Fibroblast of gingiva (primary cell): ENCODE measurements around the gene KRTAP12-3.
"Not testable (repeated sequence)": the region's sequence is repeated elsewhere in the genome, so short reads cannot be mapped to it uniquely, and the experiment has no call there.

Source experiments
- DNase-seq: peaks from one replicate; pipeline ENCODE4 v3.0.0-alpha.2; 2011; ENCODE audit warnings: low read depth

Gene KRTAP12-3

DNA sequence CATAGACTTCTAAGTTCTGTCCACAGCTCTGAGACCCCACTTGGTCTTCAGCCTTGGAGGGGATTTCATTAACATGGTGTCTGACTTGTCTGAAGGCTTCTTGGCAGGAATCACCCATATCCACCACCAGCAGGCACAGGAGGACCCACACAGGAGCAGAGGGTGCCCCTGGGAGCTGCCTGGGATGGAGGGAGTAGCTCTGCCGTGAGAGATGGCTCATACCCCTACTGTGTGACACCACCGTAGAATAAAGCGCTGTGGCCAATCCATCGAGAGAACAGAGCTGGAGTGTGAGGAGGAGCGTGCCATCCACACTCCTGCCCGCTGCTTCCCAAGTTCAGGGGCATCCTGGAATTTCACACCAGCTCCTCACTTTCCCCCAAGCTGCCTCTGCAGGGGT, 27.3 kb downstream of the KRTAP12-3 start:
- not testable (repeated sequence) for DNase-seq

DNA sequence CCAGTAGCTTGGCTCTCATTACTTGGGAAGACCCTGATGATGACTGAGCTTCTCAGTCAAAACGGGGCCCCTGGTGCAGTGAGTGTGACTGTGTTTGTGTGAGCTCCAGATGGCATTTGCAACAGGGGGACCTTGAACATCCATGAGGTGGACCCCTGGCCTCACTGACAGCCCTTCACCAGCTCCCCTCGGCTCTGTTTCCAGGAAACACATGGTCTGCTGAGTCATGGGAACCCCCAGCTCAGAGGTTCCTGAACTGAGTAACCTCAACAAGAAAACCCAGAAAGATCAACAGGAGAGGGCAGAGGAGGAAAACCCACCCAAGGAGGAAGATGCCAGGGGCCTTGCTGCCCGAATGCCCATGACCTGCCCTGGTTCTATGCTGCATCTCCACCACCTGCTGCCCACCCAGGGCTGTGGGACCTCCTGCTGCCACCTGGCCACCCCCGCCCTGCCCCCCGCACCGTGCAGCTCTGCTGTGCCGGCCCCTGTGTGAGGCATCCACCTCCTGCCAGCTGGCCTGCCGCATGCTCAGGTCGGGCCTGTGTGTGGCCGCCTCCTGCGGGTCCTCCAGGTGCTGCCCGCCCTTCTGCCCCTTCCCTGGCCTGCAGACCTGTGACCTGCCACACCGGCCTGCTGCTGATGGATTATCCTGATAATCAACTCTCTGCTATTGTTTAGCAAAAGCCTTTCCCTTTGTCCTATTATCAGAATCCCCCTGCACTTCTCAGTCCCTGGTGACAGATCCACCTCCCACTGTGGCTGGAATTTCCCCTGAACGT, 28.5 kb downstream of the KRTAP12-3 start:
- no peak for DNase-seq

DNA sequence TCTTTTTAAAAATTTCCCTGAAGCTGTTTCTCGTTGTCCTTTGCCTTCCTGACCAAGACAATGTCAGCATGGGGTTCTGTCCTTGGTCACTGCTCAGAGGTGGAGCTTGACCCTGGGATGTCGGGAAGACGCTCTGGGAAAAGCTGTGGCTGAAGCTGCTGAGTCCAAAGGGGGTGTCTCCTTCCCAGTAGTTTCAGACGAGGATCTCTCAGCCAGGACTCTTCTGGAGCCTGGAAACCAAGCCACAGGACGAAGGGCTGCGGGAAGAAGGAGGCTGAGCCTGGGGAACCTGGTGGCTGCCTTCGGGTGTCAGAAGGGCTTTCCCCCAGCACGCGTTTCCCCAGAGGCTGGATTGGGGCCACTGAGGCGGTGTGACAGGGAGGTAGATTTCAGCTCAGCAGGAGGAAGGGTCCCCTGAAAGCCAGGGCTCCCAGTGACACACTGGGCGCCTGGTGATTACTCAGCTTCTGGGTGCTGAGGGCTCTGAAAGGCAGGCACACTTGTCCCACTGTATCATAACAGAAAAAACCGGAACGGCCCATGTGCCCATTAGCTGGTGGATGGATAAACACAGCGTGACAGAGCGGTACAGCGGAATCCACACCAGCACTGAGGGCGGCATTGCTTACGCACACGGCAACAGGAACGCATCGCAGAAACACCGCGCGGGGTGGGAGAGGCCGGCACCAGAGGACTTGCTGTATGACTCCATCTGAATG, 29.3 kb downstream of the KRTAP12-3 start:
- no peak for DNase-seq

DNA sequence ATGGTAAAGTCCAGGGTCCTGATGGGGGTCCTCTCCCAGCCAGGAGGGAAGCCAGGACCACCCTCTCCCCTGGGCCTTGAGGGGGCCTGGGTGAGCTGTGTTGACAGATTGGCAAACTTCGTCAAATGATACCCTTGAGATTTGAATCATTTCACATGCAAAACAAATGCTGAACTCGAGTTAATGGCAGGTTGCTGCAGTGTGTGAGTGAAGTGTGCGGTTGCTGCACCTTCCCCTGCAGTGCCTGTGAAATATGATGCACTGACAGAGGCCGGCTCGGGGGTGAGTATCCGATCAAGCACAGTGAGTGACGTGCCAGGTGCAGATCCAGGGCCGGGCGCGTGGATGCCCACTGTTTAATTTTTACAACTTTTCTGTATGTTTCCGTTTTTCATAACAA, 29.9 kb downstream of the KRTAP12-3 start:
- DNase-seq: no peak

DNA sequence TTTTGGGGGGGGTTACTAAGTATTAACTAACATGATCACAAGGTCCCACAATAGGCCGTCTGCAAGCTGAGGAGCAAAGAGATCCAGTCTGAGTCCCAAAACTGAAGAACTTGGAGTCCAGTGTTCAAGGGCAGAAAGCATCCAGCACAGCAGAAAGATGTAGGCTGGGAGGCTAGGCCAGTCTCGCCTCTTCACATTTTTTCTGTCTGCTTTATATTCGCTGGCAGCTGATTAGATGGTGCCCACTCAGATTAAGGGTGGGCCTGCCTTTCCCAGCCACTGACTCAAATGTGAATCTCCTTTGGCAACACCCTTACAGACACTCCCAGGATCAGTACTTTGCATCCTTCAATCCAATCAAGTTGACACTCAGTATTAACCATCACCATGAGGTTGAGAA, 32.0 kb downstream of the KRTAP12-3 start:
- DNase-seq: not testable (repeated sequence)

DNA sequence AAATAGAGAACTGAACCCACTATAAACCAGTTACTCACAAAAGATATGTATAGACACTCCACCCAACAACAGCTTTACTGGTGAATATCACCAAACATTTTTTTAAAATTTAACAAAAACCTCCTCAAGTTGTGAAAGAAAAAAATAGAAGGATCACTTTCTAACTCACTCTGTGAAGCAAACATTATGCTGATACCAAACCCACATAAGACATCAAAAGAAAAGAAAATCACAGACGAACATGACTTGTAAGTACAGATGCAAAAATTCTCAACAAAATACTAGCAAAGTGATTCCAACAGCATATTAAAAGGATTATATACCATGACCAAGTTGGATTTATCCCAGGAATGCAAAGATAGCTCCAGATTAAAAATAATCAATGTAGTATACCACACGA, 34.0 kb downstream of the KRTAP12-3 start:
- DNase-seq: no peak

DNA sequence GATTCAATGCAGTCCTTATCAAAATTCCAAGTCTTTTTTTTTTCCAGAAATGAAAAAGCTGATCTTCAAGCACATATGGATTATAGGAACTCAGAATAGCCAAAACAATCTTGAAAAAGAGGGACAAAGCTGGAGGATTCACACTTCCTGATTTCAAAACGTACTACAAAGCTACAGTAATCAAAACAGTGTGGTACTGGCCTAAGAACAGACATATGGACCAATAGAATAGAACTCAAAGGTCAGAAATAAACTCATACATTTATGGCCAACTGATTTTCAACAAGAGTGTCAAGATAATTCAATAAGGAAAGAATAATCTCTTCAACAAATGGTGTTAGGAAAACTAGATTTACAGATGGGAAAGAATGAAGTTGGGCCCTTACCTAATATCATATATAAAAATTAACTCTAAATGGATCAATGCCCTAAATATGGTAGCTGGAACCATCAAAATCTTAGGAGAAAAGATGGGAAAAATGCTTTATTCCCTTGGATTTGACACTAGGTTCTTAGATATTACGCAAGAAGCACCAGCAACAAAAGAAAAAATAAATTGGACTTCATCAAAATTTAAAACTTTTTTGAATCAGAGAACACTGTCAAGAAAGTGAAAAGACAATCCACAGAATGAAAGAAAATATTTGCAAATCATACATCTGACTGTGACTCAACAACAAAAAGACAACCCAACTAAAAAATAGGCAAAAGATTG, 35.2 kb downstream of the KRTAP12-3 start:
- DNase-seq: no peak

DNA sequence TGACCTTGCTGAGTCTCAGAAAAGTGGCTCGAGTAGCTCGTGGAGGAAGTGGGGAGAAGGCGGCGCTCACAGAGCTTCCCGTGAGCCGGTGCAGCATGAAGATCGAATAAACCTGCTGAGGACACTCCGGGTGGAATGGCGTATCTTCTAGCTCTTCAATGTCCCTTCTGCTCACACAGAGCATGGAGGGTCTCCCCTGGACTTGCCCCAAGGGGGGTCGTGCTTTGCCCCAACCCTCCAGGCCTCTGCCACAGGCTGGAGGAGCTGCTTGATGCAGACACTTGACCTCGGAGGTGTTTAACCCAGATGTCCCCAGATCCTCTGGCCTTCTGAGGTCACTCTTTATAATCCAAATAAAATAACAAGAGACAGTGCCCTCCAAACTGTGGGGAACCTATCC, 37.0 kb downstream of the KRTAP12-3 start:
- no peak for DNase-seq

DNA sequence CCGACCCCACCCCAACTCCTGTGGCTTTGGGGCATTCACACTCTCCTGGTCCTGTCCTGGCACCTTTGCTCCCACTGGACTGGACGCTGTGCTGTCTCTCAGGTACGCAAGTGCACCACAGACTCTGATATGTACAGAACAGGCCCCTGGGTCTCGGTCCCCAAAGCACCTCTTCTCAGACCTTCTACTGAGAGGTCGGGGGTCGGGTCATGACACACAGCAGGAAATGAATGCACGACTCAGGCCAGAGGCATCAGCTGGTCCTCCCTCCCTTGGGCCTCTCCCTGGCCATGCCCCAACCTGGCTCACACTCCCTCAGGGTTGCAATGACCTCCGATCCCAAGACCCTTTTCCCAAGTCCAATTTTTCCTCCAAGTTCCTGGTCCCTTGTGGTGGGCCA, 37.5 kb downstream of the KRTAP12-3 start:
- DNase-seq: no peak

DNA sequence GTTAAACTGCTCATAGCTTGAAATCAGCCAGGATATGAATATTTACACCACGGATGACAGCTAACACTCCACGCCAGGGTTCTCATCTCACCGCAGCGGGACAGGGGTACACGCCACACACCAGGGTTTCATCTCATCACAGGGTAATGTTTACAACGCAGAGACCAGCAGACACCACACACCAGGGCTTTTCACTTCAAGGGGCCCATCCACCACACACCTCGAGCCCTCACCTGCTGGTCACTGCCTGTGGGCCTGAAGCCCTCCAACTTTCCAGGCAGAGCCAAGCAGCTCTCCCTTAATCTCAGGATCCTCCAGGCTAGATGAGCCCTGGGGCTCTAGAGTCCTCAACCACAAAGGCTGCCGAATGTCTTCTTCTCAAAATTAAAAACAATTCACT, 37.9 kb downstream of the KRTAP12-3 start:
- no peak for DNase-seq

DNA sequence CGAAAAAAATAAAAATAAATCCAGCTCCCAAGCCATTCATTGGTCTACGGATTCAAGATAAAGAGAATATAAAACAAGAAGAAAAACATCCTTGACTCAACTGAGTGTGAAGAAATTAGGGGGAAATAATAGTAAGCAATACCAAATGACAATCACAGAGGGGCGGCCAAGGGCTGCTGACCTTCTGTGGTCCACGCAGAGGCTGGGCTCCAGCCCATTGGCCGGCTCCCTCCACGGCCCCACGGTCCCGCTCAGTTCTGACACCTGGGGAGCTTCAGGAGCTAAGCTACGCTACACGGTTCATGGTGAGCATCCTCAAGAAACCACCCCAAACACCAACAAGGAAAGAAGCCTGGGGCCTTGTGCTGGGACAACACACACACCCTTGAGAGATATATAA, 38.8 kb downstream of the KRTAP12-3 start:
- DNase-seq: no peak

DNA sequence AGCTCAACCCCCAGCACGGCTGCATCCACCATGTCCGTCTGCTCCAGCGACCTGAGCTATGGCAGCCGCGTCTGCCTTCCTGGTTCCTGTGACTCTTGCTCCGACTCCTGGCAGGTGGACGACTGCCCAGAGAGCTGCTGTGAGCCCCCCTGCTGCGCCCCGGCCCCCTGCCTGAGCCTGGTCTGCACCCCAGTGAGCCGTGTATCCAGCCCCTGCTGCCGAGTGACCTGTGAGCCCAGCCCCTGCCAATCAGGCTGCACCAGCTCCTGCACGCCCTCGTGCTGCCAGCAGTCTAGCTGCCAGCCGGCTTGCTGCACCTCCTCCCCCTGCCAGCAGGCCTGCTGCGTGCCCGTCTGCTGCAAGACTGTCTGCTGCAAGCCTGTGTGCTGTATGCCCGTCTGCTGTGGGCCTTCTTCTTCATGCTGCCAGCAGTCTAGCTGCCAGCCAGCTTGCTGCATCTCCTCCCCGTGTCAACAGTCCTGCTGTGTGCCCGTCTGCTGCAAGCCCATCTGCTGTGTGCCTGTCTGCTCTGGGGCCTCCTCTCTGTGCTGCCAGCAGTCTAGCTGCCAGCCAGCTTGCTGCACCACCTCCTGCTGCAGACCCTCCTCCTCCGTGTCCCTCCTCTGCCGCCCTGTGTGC, 39.6 kb downstream of the KRTAP12-3 start, which contains the start of gene KRTAP10-12:
Gene KRTAP10-12 (plus strand): TSS at position 1 of the 639 bp plus-strand sequence. CDS start 30 bp downstream, at position 31.
- DNase-seq: not testable (repeated sequence)

DNA sequence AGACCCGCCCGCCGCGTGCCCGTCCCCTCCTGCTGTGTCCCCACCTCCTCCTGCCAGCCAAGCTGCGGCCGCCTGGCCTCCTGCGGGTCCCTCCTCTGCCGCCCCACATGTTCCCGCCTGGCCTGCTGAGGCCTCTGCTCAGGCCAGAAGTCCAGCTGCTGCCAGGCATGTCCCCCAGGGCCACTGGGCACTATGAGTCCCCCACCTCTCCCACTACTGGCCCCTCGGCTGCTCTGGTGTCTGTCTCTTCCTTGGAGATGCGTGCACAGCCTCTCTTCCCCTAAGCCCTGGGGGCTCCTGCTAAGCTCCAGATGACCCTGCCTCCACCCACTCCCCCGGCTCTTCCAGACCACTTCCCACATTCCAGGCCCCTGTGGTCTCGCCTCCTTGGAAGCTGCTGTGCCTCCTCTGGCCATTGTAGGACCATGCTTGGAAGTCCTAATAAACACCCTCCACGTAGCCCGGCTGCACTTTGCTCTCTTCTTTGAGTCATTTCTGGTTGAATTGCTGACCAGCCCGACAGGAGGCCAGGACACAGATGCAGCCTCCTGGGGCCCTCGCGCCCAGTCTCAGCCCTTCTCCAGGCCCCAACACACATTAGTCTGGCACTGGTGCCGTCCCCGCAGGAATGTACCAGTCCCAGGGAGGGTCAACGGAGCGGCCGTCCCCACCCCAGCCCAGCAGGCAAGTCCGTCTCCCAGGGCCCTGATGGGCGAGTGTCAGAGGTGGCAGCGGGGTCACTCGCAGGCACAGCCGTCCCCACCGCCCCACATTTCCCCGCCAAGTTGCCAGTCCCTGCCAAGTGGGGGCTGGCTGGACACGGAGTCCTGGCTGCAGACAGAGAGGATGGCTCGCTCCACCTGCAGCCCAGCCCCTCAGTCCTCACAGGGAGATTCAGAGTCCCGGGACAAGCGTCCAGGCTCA, 40.3 kb downstream of the KRTAP12-3 start:
- no peak for DNase-seq

DNA sequence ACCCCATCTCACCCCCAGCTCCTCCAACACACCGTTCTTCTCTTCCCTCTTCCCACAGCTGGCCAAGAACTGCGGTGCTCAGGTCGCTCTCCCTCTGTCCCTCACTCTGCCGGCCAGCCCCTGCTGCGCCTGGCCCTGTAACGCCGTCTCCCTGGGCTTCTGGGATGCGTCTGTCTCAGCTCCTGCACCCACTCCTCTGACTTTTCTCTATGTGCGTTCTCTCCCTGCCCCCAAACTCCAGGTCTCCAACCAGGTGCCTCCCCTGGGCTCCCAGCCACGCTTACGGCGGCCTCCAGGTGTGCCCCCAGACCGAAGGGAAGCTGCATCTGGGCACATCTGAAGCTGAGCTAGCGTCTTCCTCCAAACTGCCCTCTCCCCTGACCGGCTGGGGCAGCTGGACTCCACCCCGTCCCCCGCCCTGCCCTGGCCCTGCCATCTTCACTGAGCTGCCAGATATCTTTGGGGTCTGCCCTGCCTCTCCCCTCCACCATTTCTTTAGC, 41.8 kb downstream of the KRTAP12-3 start:
- DNase-seq: no peak

DNA sequence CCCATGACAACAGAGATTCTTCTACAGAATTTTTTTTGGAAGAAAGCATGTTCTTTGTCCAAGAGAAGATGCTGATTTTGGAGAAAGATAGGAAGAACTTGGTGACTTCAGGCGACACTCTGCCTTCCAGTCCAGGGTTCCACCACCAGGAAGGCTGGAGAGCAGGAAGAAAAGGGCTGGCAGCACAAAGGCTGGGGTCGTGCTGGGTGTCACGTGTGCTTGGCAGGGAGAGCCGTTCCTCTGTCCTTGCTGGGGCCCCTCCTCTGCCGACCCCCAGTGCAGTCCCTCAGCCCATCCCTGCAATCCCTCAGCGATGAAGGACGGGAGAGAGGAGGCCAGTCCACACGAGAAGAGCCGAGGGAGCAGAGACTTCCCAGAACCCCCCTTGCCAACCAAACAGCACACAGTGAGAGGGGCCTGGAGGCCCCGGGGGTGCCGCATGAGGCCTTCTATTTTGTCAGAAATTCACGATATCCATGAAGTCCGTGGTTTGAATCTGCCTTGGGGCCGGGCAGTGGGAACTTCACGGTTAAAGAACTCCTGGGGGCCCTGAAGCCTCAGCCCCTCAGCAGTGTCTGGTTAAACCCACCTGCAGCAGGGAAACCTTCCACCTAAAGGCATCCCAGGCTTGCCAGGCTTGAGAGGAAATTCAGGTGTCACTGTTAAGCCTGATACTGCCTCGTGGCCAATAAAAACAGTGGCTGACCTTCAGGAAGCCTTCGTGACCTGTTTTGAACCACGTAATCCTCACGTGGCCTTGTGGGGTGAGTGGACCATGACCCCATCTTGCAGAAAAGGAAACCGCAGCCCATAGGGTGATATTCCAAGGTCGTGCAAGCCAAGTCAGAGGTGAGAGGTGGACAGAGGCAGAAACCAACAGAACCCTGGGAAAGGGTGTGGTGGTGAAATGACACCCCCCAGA, 42.6 kb downstream of the KRTAP12-3 start:
- DNase-seq: no peak

DNA sequence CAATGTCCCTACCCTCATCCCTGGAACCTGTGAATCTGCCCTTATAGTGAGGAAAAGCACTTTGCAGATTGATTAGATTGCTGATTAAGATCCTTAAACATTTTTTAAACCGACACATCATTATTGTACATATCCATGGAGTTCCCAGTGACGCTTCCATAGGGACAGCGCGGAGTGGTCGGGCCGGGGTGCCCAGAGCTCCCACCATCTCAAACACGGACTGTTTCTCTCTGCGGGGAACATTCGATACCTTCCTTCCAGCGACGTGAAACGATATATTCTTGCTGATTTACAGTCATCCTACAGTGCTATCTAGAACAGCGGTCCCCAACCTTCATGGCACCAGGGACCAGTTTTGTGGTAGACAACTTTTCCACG, 43.3 kb downstream of the KRTAP12-3 start:
- DNase-seq: no peak

DNA sequence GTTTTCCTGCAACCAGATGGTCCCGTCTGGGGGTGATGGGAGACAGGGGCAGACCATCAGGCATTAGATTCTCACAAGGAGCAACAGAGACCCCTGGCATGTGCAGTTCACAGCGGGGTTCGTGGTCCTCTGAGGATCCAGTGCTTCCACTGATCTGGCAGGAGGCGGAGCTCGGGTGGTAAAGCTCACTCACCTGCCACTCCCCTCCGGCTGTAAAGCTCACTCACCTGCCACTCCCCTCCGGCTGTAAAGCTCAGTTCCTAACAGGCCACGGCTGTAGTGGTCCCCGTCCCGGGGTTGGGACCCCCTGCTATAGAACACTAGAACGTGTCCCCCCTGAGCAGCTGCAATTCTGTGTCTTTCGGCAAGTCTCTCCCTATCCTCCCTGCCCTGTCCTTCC, 43.8 kb downstream of the KRTAP12-3 start:
- no peak for DNase-seq

DNA sequence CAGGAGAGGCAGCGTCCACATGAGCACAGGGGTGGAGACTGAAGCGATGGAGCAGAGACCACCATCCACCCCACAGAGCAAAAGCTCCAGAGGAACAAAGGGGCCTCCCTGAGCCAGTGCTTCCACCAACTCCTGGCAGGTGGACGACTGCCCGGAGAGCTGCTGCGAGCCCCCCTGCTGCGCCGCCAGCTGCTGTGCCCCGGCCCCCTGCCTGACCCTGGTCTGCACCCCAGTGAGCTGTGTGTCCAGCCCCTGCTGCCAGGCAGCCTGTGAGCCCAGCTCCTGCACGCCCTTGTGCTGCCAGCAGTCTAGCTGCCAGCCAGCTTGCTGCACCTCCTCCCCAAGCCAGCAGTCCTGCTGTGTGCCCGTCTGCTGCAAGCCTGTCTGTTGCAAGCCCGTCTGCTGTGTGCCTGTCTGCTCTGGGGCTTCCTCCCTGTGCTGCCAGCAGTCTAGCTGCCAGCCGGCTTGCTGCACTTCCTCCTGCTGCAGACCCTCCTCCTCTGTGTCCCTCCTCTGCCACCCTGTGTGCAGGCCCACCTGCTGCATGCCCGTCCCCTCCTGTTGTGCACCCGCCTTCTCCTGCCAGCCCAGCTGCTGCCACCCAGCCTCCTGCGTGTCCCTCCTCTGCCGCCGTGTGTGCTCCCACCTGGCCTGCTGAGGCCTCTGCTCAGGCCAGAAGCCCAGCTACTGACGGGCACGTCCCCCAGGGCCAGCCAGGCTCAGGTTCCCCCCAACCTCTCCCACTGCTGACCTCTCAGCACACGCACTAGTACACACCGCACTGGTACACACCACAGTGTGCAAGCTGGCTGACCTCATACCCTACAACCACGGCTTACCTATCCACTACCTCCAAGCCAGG, 44.6 kb downstream of the KRTAP12-3 start:
- no peak for DNase-seq
